ENCODE results near the gene RAB38.

- no peak for TF ChIP-seq EZH2phosphoT487 (IDR thresholded peaks at IDR 0.05; ENCODE audit: borderline replicate concordance, low read length)
- TF ChIP-seq, protein P1, sequence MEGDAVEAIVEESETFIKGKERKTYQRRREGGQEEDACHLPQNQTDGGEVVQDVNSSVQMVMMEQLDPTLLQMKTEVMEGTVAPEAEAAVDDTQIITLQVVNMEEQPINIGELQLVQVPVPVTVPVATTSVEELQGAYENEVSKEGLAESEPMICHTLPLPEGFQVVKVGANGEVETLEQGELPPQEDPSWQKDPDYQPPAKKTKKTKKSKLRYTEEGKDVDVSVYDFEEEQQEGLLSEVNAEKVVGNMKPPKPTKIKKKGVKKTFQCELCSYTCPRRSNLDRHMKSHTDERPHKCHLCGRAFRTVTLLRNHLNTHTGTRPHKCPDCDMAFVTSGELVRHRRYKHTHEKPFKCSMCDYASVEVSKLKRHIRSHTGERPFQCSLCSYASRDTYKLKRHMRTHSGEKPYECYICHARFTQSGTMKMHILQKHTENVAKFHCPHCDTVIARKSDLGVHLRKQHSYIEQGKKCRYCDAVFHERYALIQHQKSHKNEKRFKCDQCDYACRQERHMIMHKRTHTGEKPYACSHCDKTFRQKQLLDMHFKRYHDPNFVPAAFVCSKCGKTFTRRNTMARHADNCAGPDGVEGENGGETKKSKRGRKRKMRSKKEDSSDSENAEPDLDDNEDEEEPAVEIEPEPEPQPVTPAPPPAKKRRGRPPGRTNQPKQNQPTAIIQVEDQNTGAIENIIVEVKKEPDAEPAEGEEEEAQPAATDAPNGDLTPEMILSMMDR (conservative IDR thresholded peaks at IDR 0.05; ENCODE audit: low read depth, low read length) = no peak
- TF ChIP-seq EZH2 (IDR thresholded peaks at IDR 0.05; ENCODE audit: low read length, unreplicated experiment) = no peak
Observed at GRCh38 chr11:88101881-88102597, 73.2 kb downstream of the RAB38 start.
